SJCRH30 (cell line): Measurements from ENCODE around the gene UST. TPM values are rescaled to one million over a fixed set of nuclear protein-coding genes. Genes with fewer than 3 reads are reported as not detected.

Source experiments
- DNase-seq, 2 experiments: peaks; one replicate each; pipeline ENCODE4 v3.0.0-alpha.2; 2015 to 2020
- H3K27ac ChIP-seq: fragments of 250-450 bp; sonication (Bioruptor Pico); 2 replicates; pipeline ENCODE4 v1.5.1; 2020; ENCODE audit warnings: mild to moderate bottlenecking, moderate library complexity
- H3K27me3 ChIP-seq: fragments of 250-450 bp; sonication (Bioruptor Pico); 2 replicates; pipeline ENCODE4 v1.5.1; 2020; ENCODE audit warnings: mild to moderate bottlenecking, moderate library complexity
- H3K36me3 ChIP-seq: fragments of 250-450 bp; sonication (Bioruptor Pico); 2 replicates; pipeline ENCODE4 v1.5.1; 2020; ENCODE audit warnings: mild to moderate bottlenecking, moderate library complexity
- H3K4me1 ChIP-seq: fragments of 250-450 bp; sonication (Bioruptor Pico); 2 replicates; pipeline ENCODE4 v1.5.1; 2020; ENCODE audit warnings: mild to moderate bottlenecking, moderate library complexity
- H3K4me3 ChIP-seq: fragments of 250-450 bp; sonication (Bioruptor Pico); 2 replicates; pipeline ENCODE4 v1.5.1; 2020; ENCODE audit warnings: mild to moderate bottlenecking, moderate library complexity
- H3K9me3 ChIP-seq: fragments of 250-450 bp; sonication (Bioruptor Pico); replicated peaks from 2 replicates; pipeline ENCODE4 v1.5.1; 2020; ENCODE audit warnings: mild to moderate bottlenecking, moderate library complexity
- total RNA-seq: library from RNA; depleted of rRNA; stranded (reverse); fragments of >200 nt; shearing (Covaris generic); gene quantifications from 2 replicates; pipeline ENCODE4 v1.2.3, GENCODE V29; 2014

Gene UST
- total RNA-seq, 1 experiment from 2014 or later = 28.9 TPM

DNA sequence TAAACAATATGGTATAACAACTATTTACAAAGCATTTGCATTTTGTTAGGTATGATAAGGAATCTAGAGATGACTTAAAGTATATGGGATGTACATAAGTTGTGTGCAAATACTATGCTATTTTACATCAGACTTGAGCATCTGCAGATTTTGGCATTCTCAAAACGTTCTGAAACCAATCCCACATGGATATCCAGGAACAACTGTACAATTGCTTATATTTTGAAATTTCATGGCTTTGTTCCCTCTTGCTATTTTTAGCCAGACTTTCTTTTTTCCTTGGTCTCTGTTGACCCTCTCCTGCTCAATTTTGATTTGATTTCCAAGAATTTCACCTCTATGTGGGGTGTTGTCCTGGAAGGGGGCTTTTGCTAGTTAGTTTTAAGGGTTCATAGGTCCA is 32.9 kb upstream of the UST start:
- Histone ChIP-seq H3K4me1 (no peaks in the 10 kb centered on the region), H3K27ac (no peak overlapping the region), H3K9me3 (peaks cover 7% of the 10 kb centered on the region; the same call in 1 of the 2 replicates), H3K4me3 (no peak overlapping the region), H3K36me3 (no peaks in the 10 kb centered on the region), H3K27me3 (no peaks in the 10 kb centered on the region)
- no peak for DNase-seq

DNA sequence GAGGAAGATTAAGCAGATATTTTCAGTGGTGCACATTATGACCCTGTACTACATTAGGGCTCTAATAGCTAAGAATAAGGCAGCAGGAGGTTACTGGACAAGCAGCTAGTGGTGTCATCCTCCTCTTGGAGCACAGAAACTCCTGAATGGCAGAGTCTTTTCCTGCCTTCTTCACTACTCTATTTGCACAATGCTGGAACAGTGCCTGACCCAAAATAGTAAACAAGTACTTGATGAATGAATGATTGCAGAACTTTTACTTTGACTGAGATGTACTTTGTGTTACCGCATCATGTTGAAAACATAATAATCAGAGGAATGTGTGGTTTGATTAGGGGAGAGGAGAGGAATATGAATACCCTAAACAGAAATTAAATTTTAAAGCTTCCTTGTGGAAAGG is 30.0 kb upstream of the UST start:
- Histone ChIP-seq H3K36me3 (no peaks in the 10 kb centered on the region), H3K9me3 (peaks cover 7% of the 10 kb centered on the region; the same call in 1 of the 2 replicates), H3K27ac (no peak overlapping the region), H3K27me3 (no peaks in the 10 kb centered on the region), H3K4me1 (no peaks in the 10 kb centered on the region), H3K4me3 (no peak overlapping the region)
- no peak for DNase-seq

DNA sequence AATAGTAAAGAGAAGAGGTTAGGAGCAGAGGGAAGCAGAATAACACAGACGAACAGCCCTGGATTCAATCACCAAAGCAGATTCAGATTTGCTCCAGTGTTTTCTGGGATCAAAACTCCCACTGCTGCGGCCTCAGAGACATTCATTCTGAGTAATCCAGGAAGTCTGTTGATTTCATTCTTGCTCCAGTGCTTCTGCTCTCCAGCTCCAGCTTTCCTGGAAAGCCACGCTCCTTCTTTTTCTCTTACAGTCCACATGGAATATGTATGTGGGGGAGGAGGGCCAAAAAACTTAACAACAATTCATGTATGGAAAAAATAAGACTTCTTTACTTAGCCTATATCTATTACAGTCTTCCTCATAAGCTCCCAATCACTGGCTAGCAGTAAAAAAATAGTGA is 26.4 kb upstream of the UST start:
- Histone ChIP-seq H3K36me3 (no peaks in the 10 kb centered on the region), H3K4me3 (no peak overlapping the region), H3K27ac (no peak overlapping the region), H3K27me3 (no peaks in the 10 kb centered on the region), H3K9me3 (no peaks in the 10 kb centered on the region), H3K4me1 (no peaks in the 10 kb centered on the region)
- DNase-seq = no peak

DNA sequence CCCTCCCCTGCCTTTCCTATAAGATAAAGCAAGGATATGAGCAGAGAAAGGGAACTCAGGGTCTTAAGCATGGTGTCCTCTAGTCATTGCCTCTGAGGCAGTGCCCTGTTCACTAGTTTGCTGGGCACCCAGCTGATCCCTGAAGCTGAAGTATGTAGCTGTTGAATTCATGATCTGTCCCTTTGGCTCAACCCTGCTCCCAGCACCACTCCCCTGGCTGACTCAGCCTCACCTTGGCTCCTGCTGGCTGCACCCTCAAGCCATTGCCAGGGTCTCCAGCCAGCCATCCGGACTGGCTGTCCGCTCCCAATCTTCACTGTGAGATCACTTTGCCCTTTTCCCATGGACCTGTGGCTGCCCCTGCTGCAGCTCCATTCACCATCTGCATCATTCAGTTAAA is 25.9 kb upstream of the UST start:
- Histone ChIP-seq H3K27ac (no peak overlapping the region), H3K4me1 (no peaks in the 10 kb centered on the region), H3K36me3 (no peaks in the 10 kb centered on the region), H3K27me3 (no peaks in the 10 kb centered on the region), H3K9me3 (no peaks in the 10 kb centered on the region), H3K4me3 (no peak overlapping the region)
- DNase-seq = no peak

DNA sequence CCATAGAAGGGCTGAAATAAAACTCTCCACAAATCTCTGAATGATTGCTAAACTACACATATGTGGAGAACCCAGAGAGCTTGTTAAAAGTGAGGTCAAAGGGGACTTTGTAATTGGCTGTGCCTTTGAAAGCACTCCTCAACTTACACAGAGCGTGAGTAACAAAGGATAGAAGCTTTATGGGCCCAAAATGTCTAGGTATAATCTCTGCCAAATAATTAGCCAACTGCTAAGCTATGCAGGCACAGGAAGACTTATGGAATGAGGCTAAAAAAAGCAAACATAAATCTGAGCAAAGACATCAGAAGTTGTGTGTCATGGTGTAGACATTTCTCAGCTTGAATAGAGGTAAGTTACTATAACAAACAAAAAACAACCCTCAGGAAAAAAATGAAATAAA is 23.3 kb upstream of the UST start:
- Histone ChIP-seq H3K27me3 (no peaks in the 10 kb centered on the region), H3K36me3 (no peaks in the 10 kb centered on the region), H3K27ac (no peak overlapping the region), H3K9me3 (no peaks in the 10 kb centered on the region), H3K4me3 (no peak overlapping the region), H3K4me1 (no peaks in the 10 kb centered on the region)
- no peak for DNase-seq

DNA sequence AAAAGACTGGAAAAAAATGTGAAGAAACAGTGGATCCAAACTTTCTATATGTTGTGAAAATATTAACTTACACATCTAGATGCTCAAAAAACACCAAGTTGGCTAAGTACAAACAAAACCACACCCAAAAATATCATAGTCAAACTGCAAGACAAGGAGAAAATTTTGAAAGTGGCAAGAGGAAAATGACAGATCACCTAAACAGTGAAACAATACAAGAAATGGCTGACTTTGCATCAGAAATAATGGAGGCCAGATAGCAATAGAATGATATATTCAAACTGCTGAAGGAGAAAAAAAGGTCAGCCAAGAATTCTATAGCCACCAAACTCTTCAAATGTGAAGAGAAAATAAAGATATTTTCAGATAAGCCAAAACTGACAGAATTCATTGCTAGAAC is 22.4 kb upstream of the UST start:
- Histone ChIP-seq H3K4me3 (no peak overlapping the region), H3K27ac (no peak overlapping the region), H3K27me3 (no peaks in the 10 kb centered on the region), H3K36me3 (no peaks in the 10 kb centered on the region), H3K4me1 (no peaks in the 10 kb centered on the region), H3K9me3 (no peaks in the 10 kb centered on the region)
- DNase-seq = no peak

DNA sequence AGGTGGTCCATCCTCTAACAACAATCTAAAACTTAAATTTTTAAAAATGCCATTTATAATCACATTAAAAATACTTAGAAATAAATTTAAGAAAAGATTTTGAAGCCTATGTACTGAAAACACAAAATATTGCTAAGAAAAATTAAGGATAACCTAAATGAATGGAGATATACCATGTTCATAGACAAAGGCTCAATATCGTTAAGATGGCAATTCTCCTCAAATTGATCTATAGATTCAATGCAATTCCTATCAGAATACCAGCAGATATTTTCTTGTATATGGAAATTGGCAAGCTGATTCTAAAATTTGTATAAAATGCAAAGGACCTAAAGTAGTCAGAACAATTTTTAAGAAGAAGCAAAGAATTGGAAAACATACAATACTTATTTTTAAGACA is 19.7 kb upstream of the UST start:
- DNase-seq = no peak
- Histone ChIP-seq H3K27ac (no peak overlapping the region), H3K4me1 (no peaks in the 10 kb centered on the region), H3K9me3 (no peaks in the 10 kb centered on the region), H3K27me3 (no peaks in the 10 kb centered on the region), H3K36me3 (no peaks in the 10 kb centered on the region), H3K4me3 (no peak overlapping the region)

DNA sequence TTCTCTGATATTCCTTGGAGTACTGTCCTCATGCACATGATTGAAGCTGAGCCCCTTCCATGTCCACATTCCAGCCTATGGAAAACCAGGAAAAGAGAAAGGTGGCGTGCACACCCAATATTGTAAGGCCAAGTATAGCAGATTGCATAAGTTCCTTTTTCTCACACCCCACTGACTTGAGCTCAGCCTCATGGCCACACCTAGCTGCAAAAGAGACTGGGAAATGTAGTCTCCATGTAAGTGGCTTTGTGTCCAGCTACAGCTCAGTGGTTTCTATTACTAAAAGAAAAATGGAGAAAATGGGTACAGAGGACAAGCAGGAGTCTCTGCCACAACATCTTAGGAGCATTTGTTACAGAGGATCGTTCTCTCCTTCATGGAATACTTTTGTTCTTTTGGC is 10.8 kb upstream of the UST start:
- Histone ChIP-seq H3K36me3 (no peaks in the 10 kb centered on the region), H3K27me3 (no peaks in the 10 kb centered on the region), H3K4me3 (no peak overlapping the region), H3K9me3 (no peaks in the 10 kb centered on the region; the same call in 1 of the 2 replicates), H3K4me1 (no peaks in the 10 kb centered on the region), H3K27ac (no peak overlapping the region)
- DNase-seq = no peak

DNA sequence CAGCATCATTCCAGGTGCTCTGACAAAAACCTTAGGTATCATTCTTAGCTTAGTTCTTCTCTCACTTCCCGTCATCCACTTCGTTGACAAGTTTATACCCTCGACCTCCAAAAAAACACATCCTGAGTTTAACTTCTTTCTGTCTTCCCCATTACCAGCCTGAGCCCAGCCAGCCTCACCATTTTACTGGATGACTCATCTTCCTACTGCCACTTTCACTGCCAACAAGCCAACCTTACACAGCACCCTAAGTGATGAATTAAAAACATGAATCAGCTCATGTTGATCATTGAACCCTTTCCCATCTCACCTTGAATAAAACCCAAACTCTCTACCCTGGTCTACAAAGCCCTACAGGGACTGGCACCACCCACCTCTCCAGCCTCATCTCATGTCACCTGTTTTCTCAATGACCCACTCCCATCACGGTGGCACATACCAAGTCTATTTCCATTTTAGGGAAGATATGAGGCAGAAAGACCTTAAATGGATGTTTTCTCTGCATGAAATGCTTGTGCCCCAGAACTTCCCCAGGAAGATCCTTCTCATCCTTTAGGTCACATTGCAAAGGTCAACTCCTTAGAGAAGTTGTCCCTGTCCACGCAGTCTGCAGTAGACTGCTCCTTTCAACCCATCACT is 9.9 kb upstream of the UST start:
- Histone ChIP-seq H3K4me3 (no peak overlapping the region), H3K27ac (no peak overlapping the region), H3K36me3 (no peaks in the 10 kb centered on the region), H3K27me3 (no peaks in the 10 kb centered on the region), H3K4me1 (no peaks in the 10 kb centered on the region), H3K9me3 (no peaks in the 10 kb centered on the region; the same call in 1 of the 2 replicates)
- DNase-seq = no peak

DNA sequence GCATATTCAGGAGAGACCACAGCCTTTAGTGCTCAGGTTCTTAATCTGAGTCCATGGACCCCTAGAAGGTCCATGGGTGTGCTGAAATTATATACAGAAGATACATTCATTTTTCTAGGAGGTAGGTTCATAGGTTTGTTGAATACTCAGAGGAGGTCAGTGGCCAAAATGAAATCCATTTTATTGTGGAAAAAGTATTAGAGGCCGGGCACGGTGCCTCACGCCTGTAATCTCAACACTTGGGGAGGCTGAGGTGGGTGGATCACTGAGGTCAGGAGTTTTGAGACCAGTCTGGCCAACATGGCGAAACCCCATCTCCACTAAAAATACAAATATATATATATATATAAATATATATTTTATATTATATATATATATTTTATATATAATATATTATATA is 9.0 kb upstream of the UST start:
- Histone ChIP-seq H3K4me3 (no peak overlapping the region), H3K36me3 (no peaks in the 10 kb centered on the region), H3K9me3 (no peaks in the 10 kb centered on the region; the same call in 1 of the 2 replicates), H3K27ac (no peak overlapping the region), H3K4me1 (no peaks in the 10 kb centered on the region), H3K27me3 (no peaks in the 10 kb centered on the region)
- DNase-seq = no peak

DNA sequence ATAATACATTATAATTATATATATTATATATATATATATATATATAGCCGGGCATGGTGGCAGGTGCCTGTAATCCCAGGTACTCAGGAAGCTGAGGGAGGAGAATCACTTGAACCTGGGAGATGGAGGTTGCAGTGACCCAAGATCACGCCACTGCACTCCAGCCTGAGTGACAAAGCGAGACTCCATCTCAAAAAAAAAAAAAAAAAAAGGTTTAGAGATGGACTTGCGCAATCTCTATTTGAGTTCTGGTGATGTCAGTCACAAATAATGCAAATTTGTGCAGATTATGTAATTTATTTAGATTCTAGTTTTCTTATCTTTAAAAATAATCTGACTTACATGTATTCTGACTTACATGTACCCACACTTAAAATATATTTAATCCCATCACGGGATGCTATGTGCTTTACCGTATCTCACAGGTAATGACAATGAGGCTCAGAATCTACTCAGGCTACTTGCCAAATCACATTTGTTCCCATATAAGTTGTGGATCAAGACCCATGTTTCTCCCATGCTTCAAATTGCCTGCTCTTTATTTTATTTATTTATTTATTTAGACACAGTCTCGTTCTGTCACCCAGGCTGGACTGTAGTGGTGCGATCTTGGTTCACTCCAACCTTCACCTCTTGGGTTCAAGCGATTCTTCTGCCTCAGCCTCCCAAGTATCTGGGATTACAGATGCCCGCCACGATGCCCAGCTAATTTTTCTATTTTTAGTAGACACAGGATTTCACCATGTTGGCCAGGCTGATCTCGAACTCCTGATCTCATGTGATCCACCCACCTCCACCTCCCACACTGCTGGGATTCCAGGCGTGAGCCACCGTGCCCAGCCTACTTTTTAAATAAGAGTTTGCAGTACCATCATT is 7.6 kb upstream of the UST start:
- Histone ChIP-seq H3K36me3 (no peaks in the 10 kb centered on the region), H3K4me3 (no peak overlapping the region), H3K4me1 (no peaks in the 10 kb centered on the region), H3K9me3 (no peaks in the 10 kb centered on the region; the same call in 1 of the 2 replicates), H3K27ac (no peak overlapping the region), H3K27me3 (no peaks in the 10 kb centered on the region)
- no peak for DNase-seq

DNA sequence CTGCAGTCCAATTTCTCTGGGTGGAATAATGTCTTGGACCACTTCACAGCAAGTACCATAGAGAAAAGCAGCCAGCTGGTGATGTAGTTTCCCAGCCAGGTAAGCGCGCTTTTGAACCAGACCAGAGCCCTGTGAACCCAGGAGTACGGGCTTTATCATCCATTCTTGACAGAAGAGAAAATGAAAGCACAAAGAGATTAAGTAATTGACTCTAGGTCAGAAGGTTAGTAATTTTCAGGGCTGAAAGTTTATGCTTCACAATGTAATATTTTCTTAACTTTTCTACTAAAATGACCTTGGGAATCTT is 7.1 kb upstream of the UST start:
- Histone ChIP-seq H3K9me3 (no peaks in the 10 kb centered on the region; the same call in 1 of the 2 replicates), H3K27ac (no peak overlapping the region), H3K4me3 (no peak overlapping the region), H3K36me3 (no peaks in the 10 kb centered on the region), H3K4me1 (no peaks in the 10 kb centered on the region), H3K27me3 (no peaks in the 10 kb centered on the region)
- DNase-seq = no peak

DNA sequence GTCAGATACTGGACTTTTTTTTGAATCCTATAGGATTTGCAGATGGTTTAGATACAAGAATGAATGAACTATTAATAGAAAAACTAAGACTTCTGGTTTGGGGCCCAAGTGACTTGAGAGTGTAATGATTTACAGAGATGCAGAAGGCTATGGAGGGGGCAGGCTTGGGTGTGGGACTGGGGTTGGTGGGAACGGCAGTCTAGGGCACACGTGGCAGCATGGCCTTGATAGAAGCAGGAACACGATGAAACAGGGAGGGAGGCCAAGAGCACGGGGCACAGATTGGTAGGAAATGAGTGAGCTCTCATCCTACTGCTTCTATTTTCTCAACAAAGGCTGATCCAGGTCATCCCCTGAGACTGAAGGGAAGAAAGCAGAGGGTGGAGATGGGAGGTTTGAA is 3.4 kb upstream of the UST start:
- Histone ChIP-seq H3K9me3 (no peaks in the 10 kb centered on the region; the same call in 1 of the 2 replicates), H3K4me3 (no peak overlapping the region), H3K36me3 (no peaks in the 10 kb centered on the region), H3K27ac (no peak overlapping the region), H3K27me3 (no peaks in the 10 kb centered on the region), H3K4me1 (peaks cover 4% of the 10 kb centered on the region; the same call in 1 of the 2 replicates)
- DNase-seq = no peak

DNA sequence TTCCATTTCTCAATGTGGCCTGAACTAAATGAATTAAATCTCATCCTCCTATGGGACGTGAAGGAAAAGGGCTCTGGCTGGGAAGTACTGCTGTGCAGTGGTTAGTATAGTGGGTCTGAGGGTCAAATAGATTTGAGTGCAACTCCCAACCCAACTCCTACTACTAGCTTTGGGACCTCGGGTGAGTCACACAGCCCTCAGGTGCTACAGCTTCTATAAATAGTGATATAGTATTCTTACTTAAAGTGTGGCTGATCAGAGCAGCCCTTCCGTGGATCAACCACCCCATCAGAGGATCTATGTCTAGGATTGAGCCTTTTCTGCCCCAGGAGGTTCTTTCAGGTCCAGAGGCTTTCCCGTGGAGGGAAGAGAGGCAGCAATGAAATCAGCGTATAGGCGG is 904 bp upstream of the UST start:
- Histone ChIP-seq H3K27me3 (no peaks in the 10 kb centered on the region), H3K4me3 (peak overlapping the region; percentile 77), H3K4me1 (peaks cover 4% of the 10 kb centered on the region; the same call in 1 of the 2 replicates), H3K36me3 (no peaks in the 10 kb centered on the region), H3K9me3 (no peaks in the 10 kb centered on the region), H3K27ac (no peak overlapping the region)
- no peak for DNase-seq

DNA sequence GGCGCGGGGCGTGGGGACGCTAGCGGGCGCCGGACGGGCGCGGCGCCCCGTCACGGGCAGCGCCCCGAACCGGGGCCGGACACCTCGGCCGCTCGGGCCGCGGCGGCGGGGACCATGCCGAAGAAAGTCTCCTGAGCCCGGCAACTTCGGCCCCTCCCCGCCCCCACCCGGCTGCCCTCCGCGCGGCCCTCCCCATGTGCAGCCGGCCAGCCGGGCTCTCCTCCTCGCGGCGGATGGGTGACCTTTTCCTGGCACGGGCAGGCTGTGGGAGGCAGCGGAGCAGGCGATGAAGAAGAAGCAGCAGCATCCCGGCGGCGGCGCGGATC is 278 bp downstream of the UST start:
- no peaks in the 10 kb centered on the region for H3K9me3 ChIP-seq
- DNase-seq = no peak
- peak overlapping the region; percentile 77 for H3K4me3 ChIP-seq
- H3K4me1 ChIP-seq = peaks cover 4% of the 10 kb centered on the region; the same call in 1 of the 2 replicates
- H3K27ac ChIP-seq = peak overlapping the region; percentile 51
- H3K27me3 ChIP-seq = no peaks in the 10 kb centered on the region
- no peaks in the 10 kb centered on the region for H3K36me3 ChIP-seq
